Measurements from ENCODE around the gene EMC9.

DNA sequence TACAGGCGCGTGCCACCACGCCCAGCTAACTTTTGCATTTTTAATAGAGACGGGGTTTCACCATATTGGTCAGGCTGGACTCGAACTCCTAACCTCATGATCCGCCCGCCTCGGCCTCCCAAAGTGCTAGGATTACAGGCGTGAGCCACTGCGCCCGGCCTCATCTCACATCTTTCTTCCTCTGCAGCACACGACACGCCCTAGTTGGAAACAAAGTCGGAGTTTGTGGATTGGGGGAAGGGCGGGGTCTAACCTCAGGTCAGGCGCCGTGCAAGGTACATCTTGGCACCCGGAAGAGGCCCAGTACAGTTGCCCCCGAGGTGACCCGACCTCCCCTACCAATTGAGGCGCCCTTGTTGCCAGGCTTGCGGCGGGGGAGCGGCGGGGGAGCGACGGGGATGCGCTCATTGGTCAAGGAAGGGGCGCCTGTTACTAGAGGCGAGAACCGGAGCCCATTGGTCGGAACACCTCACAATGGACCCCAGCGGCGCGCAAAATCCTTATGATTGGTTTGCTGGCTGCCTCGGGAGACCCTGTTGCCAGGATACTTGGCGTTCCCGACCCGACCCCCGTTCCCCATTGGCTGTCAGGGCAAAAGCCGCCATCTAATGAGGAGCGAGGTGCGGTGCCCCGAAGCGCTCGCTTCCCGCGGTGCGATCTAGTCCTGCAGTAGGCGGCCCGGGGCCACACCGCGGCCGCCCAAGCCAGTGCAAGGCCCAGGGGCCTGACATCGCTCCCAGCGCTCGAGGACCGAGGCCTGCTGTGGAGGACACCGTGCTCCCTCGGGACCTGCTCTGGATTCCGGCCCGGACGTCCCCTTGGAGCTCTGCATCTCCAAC, 30.2 kb upstream of the EMC9 start, which contains the start of gene REC8:
- TF ChIP-seq, protein P1, sequence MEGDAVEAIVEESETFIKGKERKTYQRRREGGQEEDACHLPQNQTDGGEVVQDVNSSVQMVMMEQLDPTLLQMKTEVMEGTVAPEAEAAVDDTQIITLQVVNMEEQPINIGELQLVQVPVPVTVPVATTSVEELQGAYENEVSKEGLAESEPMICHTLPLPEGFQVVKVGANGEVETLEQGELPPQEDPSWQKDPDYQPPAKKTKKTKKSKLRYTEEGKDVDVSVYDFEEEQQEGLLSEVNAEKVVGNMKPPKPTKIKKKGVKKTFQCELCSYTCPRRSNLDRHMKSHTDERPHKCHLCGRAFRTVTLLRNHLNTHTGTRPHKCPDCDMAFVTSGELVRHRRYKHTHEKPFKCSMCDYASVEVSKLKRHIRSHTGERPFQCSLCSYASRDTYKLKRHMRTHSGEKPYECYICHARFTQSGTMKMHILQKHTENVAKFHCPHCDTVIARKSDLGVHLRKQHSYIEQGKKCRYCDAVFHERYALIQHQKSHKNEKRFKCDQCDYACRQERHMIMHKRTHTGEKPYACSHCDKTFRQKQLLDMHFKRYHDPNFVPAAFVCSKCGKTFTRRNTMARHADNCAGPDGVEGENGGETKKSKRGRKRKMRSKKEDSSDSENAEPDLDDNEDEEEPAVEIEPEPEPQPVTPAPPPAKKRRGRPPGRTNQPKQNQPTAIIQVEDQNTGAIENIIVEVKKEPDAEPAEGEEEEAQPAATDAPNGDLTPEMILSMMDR (IDR thresholded peaks at IDR 0.05): no peak
- no peak for TF ChIP-seq POLR2A (IDR thresholded peaks at IDR 0.05)
- no peak for TF ChIP-seq POLR2AphosphoS5 (IDR thresholded peaks at IDR 0.05)
